Stomach smooth muscle (tissue), 2 donors: ENCODE measurements around the gene MOCS1.

Source experiments
- H3K27ac ChIP-seq: one replicate; pipeline ENCODE4 v1.7.0; 2013; ENCODE audit warnings: mild to moderate bottlenecking, low read length, inconsistent platforms
- H3K27me3 ChIP-seq, 2 donors: one replicate each; pipeline ENCODE4 v1.7.0; 2013; ENCODE audit warnings: low read length in 2 of 2; ENCODE audit not compliant: insufficient read depth in 2 of 2, control insufficient read depth in 1 of 2
- H3K36me3 ChIP-seq, 2 donors: one replicate each; pipeline ENCODE4 v1.7.0; 2013; ENCODE audit warnings: low read length in 2 of 2; ENCODE audit not compliant: control insufficient read depth in 2 of 2, insufficient read depth in 2 of 2
- H3K4me1 ChIP-seq: one replicate; pipeline ENCODE4 v1.7.0; 2013; ENCODE audit warnings: low read length; ENCODE audit not compliant: control insufficient read depth, insufficient read depth
- H3K4me3 ChIP-seq, 2 donors: one replicate each; pipeline ENCODE4 v1.7.0; 2013; ENCODE audit warnings: low read length in 2 of 2
- H3K9ac ChIP-seq, 2 donors: one replicate each; pipeline ENCODE4 v1.7.0; 2013; ENCODE audit warnings: low read length in 2 of 2, mild to moderate bottlenecking in 1 of 2
- H3K9me3 ChIP-seq, 2 donors: one replicate each; pipeline ENCODE4 v1.7.0; 2013; ENCODE audit warnings: low read length in 2 of 2; ENCODE audit not compliant: control insufficient read depth in 2 of 2
- donor health status: healthy.
- donor health status: Pancreatic carcinoma.

Gene MOCS1

GRCh38 chr6:39893286-39893685 is 41.0 kb downstream of the MOCS1 start:
- Histone ChIP-seq H3K9ac (no peak overlapping the region), H3K27ac (no peak overlapping the region), H3K4me1 (peaks cover 8% of the 10 kb centered on the region), H3K36me3 (peaks cover 16 to 35% of the 10 kb centered on the region in 2 donors), H3K27me3 (no peaks in the 10 kb centered on the region), H3K4me3 (no peak overlapping the region), H3K9me3 (no peaks in the 10 kb centered on the region)

GRCh38 chr6:39892490-39893129 is 41.7 kb downstream of the MOCS1 start:
- no peaks in the 10 kb centered on the region for H3K9me3 ChIP-seq
- H3K4me3 ChIP-seq: no peak overlapping the region
- no peak overlapping the region for H3K9ac ChIP-seq
- H3K27me3 ChIP-seq: no peaks in the 10 kb centered on the region
- H3K4me1 ChIP-seq: peaks cover 13% of the 10 kb centered on the region
- H3K27ac ChIP-seq: no peak overlapping the region
- peaks cover 15 to 30% of the 10 kb centered on the region in 2 donors for H3K36me3 ChIP-seq

GRCh38 chr6:39891976-39892375 is 42.3 kb downstream of the MOCS1 start:
- no peak overlapping the region for H3K27ac ChIP-seq
- no peaks in the 10 kb centered on the region for H3K9me3 ChIP-seq
- H3K27me3 ChIP-seq: no peaks in the 10 kb centered on the region
- H3K36me3 ChIP-seq: peaks cover 9 to 25% of the 10 kb centered on the region in 2 donors
- no peak overlapping the region for H3K9ac ChIP-seq
- no peak overlapping the region for H3K4me3 ChIP-seq
- H3K4me1 ChIP-seq: peaks cover 19% of the 10 kb centered on the region

GRCh38 chr6:39891353-39891752 is 42.9 kb downstream of the MOCS1 start:
- Histone ChIP-seq H3K9ac (no peak overlapping the region), H3K9me3 (no peaks in the 10 kb centered on the region), H3K27me3 (no peaks in the 10 kb centered on the region), H3K4me3 (no peak overlapping the region), H3K27ac (no peak overlapping the region), H3K36me3 (peaks cover 8 to 19% of the 10 kb centered on the region in 2 donors), H3K4me1 (peaks cover 21% of the 10 kb centered on the region)

- Histone ChIP-seq H3K9me3 (no peaks in the 10 kb centered on the region), H3K27ac (no peak overlapping the region), H3K36me3 (peaks cover 8 to 22% of the 10 kb centered on the region in 2 donors), H3K4me1 (peaks cover 21% of the 10 kb centered on the region), H3K27me3 (no peaks in the 10 kb centered on the region), H3K9ac (no peak overlapping the region), H3K4me3 (no peak overlapping the region)
Measured at GRCh38 chr6:39889229-39889628, 45.0 kb downstream of the MOCS1 start.

- H3K27me3 ChIP-seq: no peaks in the 10 kb centered on the region
Measured at GRCh38 chr6:39887692-39888450, 46.4 kb downstream of the MOCS1 start.

GRCh38 chr6:39886871-39887270 is 47.4 kb downstream of the MOCS1 start:
- Histone ChIP-seq H3K4me1 (peaks cover 29% of the 10 kb centered on the region), H3K9me3 (no peaks in the 10 kb centered on the region), H3K4me3 (no peak overlapping the region), H3K27ac (peak overlapping the region; percentile 37), H3K27me3 (no peaks in the 10 kb centered on the region), H3K9ac (no peak overlapping the region), H3K36me3 (peaks cover 4 to 15% of the 10 kb centered on the region in 2 donors)

More at GRCh38 chr6:39887692-39888450, 46.4 kb downstream of the MOCS1 start:
- Histone ChIP-seq H3K27ac (peak overlapping the region; percentile 60), H3K4me1 (peaks cover 23% of the 10 kb centered on the region), H3K36me3 (peaks cover 4 to 22% of the 10 kb centered on the region in 2 donors), H3K9me3 (no peaks in the 10 kb centered on the region), H3K9ac (no peak overlapping the region), H3K4me3 (no peak overlapping the region)

- Histone ChIP-seq H3K4me3 (no peak overlapping the region), H3K36me3 (peaks cover under 1 to 14% of the 10 kb centered on the region in 2 donors), H3K4me1 (peaks cover 33% of the 10 kb centered on the region), H3K27ac (peak overlapping the region; percentile 37), H3K27me3 (no peaks in the 10 kb centered on the region), H3K9me3 (no peaks in the 10 kb centered on the region), H3K9ac (no peak overlapping the region)
Measured at GRCh38 chr6:39885691-39886090, 48.6 kb downstream of the MOCS1 start.

- H3K9me3 ChIP-seq: no peaks in the 10 kb centered on the region
- H3K27ac ChIP-seq: peak overlapping the region; percentile 37
- H3K4me3 ChIP-seq: no peak overlapping the region
- H3K9ac ChIP-seq: no peak overlapping the region
- H3K36me3 ChIP-seq: peaks cover 6 to 22% of the 10 kb centered on the region in 2 donors
- H3K27me3 ChIP-seq: no peaks in the 10 kb centered on the region
- H3K4me1 ChIP-seq: peaks cover 33% of the 10 kb centered on the region
Measured at GRCh38 chr6:39884696-39885095, 49.6 kb downstream of the MOCS1 start.

- H3K9me3 ChIP-seq: no peaks in the 10 kb centered on the region
- H3K4me1 ChIP-seq: peaks cover 24% of the 10 kb centered on the region
- H3K4me3 ChIP-seq: no peak overlapping the region
- no peaks in the 10 kb centered on the region for H3K27me3 ChIP-seq
- H3K36me3 ChIP-seq: peaks cover 26 to 35% of the 10 kb centered on the region in 2 donors
- H3K9ac ChIP-seq: no peak overlapping the region
- peak overlapping the region; percentile 31 for H3K27ac ChIP-seq
Measured at GRCh38 chr6:39882531-39882899, 51.7 kb downstream of the MOCS1 start.
